ENCODE results near the gene C1R. TPM values are rescaled to one million over a fixed set of nuclear protein-coding genes. Genes with fewer than 3 reads are reported as not detected.
A peak's percentile ranks its signal among the peaks of the same experiment; 100 is the strongest.
"Not testable (repeated sequence)": the region's sequence is repeated elsewhere in the genome, so short reads cannot be mapped to it uniquely, and the experiment has no call there.

The C1R gene
- total RNA-seq, 1 experiment from 2014 or later = 3.5 TPM

DNA sequence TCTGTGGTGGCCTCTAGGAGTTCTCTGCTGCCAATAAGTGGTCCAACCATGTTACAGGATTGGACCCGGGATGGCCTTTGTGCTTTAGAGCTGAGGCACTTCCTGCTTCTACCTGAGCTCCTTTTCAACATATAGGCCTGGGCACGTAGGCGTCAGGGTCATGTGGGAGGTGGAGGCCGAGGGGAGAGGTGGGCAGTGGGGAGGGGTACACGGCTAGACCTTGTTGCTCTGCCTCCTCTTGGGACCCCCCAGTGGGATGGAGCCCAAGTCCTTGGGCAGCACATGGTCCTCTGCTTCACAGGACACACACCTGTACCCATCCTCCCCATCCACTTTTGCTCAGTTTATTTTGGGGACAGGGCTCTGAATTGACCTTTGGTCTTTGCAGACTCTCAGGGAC, 29.1 kb upstream of the C1R start:
- DNase-seq (ENCODE audit: extremely low read depth, low read depth) = no peak

DNA sequence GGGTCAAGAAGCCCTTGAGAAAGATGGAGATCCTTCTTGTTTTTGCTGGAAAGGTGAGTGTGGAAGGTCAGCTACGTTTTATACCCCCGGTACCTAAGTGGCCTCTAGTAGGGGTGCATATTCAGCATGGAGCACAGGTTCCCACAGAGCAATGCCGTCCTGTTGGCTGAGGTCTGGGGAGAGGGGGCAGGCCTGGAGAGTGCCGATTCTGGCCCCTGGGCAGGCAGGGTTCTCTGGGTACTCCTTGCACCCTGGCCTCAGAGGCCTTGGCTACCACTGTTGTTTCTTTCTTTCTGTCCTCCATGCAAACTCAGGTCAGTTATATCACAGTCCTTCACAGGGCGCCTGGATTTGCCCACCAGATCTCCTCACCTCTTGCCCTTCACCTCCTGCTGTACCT, 27.9 kb upstream of the C1R start:
- DNase-seq (ENCODE audit: extremely low read depth, low read depth) = no peak

DNA sequence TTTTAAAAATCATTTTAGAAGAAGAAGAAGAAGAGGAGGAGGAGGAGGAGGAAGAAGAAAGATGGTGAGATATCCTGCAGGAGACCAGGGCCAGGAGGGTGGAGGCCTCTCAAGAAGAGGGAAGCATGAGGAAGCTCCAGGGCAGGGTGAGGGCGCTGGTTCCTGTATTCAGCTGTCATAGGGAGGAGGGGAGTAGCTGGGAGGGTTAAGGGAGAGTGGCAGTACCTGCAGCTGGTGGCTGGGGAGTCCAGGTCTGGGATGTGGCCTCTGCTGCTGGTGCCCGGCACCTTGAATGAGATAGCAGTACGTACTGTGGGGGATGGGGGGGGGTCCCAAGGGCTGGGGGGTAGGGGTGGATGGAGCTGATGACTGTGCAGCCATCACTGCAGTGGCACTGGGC, 26.6 kb upstream of the C1R start:
- no peak for DNase-seq (ENCODE audit: extremely low read depth, low read depth)

GRCh38 chr12:7117670-7118069, 25.4 kb upstream of the C1R start:
- DNase-seq (ENCODE audit: extremely low read depth, low read depth) = no peak

DNA sequence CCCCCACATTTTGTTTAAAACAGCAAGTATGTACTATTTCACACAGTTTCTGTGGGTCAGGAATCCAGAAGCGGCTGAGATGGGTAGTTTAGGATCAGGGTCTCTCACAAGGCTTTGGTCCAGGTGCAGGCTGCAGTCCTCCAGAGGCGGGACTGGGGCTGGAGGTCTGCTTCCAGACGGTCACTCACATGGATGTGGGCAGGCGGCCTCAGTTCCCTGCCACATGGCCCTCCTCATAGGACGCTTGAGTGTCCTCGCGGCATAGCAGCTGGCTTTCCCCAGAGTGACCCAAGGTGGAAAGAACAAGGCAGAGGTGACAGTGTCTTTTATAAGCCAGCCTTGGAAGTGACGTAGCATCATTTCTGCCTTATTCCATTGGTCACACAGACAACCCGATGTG, 24.7 kb upstream of the C1R start:
- DNase-seq (ENCODE audit: extremely low read depth, low read depth) = no peak

- DNase-seq (ENCODE audit: extremely low read depth, low read depth) = no peak
Measured at GRCh38 chr12:7116196-7116595, 24.0 kb upstream of the C1R start.

- no peak for DNase-seq (ENCODE audit: extremely low read depth, low read depth)
Measured at GRCh38 chr12:7114851-7115250, 22.6 kb upstream of the C1R start.

GRCh38 chr12:7114008-7114407, 21.8 kb upstream of the C1R start:
- no peak for DNase-seq (ENCODE audit: extremely low read depth, low read depth)

GRCh38 chr12:7113389-7113871, 21.2 kb upstream of the C1R start:
- peak; percentile 30 for DNase-seq (ENCODE audit: extremely low read depth, low read depth)

GRCh38 chr12:7112041-7112440, 19.8 kb upstream of the C1R start:
- DNase-seq (ENCODE audit: extremely low read depth, low read depth) = no peak

DNA sequence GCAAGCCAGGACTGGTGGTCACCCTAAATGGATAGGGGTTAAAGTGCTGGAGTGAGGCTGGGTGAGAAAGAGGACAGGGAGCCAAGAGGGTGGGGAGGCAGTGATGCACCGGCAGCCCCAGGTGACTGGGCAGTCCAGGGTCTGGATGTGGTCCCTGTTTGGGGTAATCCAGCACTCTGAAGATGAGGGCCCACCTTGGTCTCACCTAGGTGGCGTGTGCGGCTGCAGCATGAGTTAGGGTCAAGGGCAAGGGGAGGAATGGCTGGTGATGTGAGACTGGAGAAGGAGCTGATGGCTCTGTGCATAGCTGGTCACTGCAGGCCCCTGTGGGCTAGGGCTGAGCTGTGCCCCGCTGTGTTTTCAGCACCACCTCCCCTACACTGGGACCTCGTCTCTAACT, 18.4 kb upstream of the C1R start:
- DNase-seq (ENCODE audit: extremely low read depth, low read depth) = no peak

DNA sequence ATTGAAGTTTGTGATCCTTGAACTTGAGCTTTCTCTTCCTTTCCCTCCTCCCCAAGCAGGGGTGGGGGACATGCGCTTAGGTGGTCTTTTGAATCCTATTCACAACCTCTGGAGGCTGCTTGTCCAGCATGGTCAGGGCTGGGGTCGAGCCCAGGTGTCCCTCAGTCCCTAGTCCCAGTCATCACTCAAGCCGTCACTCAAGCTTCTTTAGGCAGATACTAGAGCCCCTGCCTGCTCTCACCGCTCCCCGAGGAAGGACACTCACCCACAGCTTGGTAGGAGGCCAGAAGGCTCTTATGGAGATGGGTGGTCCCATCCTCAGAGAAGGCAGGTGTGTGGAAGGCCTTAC, 17.3 kb upstream of the C1R start:
- no peak for DNase-seq (ENCODE audit: extremely low read depth, low read depth)

DNA sequence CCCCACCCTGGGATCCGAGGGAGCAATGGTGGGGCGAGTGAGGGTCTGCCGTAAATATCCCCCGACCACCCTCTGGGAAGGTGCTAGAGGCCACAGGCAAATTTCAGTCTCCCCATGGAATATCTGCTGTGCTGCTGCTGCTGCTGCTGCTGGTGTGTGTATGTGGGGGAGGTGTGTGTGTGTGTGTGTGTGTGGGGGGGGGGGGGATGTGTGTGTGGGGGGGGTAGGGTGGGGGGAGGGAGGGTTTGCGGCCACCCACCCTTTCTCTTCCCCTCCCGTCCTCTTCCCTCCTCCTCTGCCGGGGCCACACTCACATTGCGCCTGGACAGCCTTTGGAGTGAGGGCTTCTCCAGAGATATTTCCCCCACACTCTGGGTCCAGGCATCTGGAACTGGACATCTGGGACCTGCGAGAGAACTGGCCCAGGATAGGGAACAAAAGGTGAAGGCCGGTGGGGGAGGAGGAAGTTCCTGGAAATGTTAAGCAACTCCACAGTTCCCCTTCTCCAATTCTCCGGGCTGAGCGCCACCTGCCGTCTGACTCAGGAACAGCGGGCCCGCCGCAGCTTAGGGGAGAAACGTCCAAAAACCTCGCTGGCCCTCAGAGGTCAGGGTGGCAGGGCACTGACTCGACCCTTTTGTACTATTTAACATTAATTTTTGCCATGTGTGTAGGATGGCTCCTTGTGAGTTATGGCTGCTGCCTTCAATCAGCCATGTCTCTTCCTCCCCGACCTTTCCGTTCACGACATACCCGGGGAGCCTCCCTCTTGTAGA, 16.7 kb upstream of the C1R start, which contains the start of gene C1RL:
C1RL (minus strand) TSS at position 419 of the 776 bp plus-strand sequence; CDS start at position 385, 34 bp downstream.
- DNase-seq (ENCODE audit: extremely low read depth, low read depth) = peak; percentile 71

DNA sequence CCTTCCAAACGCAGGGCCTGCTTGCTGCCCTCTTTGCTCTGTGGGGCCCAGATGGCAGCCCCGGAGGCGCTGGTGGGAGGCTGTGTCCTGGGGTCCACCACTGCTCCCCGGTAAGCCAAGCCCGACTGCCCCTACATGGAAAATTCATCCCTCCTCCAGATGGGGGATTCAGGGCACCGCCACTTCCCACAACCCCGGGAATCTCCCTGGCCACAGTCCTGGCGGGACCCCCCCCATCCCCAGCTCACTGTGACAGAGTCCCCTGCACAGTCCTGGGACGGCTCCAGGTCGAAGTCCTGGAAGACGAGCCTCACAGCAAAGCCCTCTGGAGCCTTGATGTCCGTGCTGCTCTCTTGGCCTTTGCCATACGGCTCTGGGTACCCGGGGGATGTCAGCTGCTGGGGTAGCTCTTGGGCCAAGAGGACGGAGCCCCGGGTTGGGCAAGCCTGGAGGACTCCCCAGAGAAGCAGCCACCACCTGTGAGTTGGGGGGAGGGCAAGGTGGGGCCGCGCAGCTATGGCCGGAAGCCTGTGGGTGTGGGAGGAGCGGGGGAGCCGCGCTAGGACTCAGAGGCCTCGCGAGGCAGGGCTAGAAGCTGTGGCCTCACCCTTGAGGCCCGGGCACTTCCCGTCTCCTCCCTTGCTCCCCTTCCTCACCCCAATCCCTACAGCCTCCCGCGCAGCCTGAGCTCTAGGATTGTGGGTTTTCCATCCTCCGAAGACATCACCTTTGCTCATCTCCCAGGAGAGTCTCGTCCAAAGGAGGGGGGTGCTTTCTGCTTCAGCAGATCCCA, 16.0 kb upstream of the C1R start:
- peak; percentile 38 for DNase-seq (ENCODE audit: extremely low read depth, low read depth)

DNA sequence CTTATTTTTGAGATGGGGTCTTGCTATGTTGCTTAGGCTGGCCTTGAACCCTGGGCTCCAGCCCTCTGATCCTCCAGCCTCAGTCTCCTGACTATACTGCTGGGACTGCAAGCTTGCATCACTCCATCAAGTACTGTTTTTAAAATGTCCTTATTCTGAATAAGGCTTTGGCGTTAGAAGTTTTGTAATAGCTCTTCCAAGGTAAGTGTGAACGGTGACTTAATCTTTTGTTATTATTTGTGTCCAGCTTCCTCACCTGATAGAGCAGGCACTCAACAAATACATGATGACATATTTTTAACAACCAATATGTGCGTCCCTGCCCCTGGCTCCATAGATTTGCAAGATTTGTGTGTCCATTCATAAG, 15.4 kb upstream of the C1R start:
- no peak for DNase-seq (ENCODE audit: extremely low read depth, low read depth)

- DNase-seq (ENCODE audit: extremely low read depth, low read depth) = not testable (repeated sequence)
Measured at GRCh38 chr12:7107181-7107580, 14.9 kb upstream of the C1R start.

DNA sequence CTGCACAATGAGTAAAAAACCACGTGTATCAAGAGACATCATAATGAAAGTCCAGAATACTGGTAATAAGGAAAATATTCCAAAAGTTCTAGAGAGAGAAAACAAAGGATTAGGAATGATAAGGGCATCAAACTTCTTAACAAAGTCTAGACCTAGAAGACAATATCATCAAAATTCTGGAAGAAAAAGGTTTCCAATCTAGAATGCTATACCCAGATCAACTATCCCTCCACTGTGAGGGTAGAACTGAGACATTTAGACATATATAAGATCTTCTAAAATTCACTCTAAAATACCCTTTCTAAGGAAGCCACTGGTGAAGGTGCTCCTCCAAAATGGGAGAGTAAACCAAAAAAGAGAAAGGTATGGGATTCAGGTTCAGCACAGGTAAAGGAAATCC, 13.8 kb upstream of the C1R start:
- no peak for DNase-seq (ENCODE audit: extremely low read depth, low read depth)

- no peak for DNase-seq (ENCODE audit: extremely low read depth, low read depth)
Measured at GRCh38 chr12:7103837-7104584, 11.8 kb upstream of the C1R start.

DNA sequence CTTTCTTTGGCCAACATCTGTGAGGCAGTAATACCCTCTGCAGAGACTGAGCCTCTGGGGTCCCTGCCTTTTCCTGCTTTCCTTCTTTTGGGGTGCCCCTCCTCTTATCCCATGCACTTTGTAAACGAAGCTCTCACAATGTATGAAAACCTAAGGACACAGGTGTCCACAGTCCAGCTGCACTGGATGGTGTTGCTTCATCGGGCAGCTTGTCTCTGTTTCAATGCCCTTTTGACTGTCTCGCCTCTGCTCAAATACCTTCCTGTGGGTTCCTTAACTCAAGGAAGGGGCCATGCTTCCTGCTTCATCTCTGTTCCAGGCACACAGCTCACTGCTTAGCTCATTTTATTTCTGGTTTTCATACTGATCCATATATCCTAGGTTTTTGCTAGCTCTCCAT, 10.3 kb upstream of the C1R start:
- no peak for DNase-seq (ENCODE audit: extremely low read depth, low read depth)

GRCh38 chr12:7101694-7102131, 9.5 kb upstream of the C1R start:
- no peak for DNase-seq (ENCODE audit: extremely low read depth, low read depth)

- no peak for DNase-seq (ENCODE audit: extremely low read depth, low read depth)
Measured at GRCh38 chr12:7101047-7101693, 8.9 kb upstream of the C1R start.
